LNCAP (cell line): ENCODE data around the gene TMEM147.

Experiments used
- TF ChIP-seq, protein P1 (sequence below): fragments of 450-650 bp; IDR thresholded peaks from 2 replicates; pipeline ENCODE4 v1.5.1; 2017; ENCODE audit warnings: mild to moderate bottlenecking

TMEM147 gene

DNA sequence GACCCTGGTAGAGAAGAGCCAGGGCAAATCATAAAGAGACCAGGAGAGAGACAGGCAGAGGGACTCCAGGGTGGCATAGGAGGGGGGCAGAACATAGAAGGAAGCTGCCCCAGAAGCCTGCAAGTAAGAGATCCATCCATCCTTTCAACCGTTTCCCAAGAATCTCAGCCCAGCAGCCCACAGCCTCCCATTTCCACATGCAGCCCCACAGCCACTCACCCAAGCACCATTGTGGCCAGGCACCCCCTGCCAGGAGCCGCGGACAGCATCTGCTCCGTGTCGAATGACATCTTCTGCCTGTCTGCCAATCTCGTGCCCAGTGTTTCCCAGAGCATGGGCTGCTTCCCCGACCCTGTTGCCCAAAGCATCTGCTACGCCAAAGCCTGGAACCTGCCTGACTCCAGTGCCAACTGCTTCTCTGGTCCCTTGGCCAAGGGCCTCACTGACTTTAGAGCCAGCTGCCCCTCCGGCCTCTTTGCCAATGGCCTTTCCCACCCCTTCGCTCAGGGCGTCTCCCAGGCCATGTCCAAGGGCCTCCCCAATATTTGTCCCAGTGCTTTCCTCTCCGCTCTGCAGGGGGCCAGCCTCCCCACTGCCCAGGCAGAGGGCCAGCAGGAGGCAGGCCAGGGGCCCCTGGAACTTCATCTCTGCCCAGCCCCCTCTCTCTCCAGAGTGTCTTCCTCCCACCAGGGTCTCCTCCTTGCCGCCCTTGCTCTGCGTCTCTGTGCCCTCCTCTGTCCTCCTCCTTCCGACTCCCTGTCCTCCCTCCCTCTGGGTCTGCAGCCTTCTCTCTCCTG lies 32.4 kb upstream of the TMEM147 start:
- TF ChIP-seq, protein P1, sequence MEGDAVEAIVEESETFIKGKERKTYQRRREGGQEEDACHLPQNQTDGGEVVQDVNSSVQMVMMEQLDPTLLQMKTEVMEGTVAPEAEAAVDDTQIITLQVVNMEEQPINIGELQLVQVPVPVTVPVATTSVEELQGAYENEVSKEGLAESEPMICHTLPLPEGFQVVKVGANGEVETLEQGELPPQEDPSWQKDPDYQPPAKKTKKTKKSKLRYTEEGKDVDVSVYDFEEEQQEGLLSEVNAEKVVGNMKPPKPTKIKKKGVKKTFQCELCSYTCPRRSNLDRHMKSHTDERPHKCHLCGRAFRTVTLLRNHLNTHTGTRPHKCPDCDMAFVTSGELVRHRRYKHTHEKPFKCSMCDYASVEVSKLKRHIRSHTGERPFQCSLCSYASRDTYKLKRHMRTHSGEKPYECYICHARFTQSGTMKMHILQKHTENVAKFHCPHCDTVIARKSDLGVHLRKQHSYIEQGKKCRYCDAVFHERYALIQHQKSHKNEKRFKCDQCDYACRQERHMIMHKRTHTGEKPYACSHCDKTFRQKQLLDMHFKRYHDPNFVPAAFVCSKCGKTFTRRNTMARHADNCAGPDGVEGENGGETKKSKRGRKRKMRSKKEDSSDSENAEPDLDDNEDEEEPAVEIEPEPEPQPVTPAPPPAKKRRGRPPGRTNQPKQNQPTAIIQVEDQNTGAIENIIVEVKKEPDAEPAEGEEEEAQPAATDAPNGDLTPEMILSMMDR, result no peak

- TF ChIP-seq, protein P1, result no peak
Observed at GRCh38 chr19:35513628-35514281, 31.7 kb upstream of the TMEM147 start, which contains the start of gene DMKN. Gene DMKN (minus strand): TSS chr19:35513649. CDS start chr19:35513475, 174 bp downstream.

DNA sequence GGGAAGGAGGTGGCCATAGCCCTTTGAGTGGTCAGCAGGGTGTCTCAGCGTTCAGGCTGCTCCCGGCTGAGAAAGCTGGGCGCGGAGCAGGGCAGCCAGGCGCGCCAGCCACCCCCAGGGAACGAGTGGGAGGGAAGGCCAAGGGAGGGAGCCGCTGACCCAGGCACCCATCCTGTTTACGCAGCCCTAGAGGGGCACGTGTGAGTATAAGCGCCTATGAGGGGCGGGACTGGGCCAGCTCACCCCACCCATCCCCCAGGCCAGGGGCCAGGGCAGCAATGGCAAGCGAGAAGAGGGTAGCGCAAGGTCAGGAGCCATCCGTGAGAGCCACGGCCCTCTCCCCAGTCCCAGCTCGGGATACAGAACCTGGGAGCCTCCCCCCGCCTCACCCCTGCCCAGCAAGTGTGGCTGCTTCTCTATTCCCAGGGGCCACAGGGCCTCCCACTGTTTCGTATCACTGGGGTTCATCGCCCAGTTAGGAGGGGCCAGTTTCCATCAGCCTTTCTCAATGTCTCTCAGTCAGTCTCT lies 31.1 kb upstream of the TMEM147 start:
- TF ChIP-seq, protein P1, result no peak

- TF ChIP-seq, protein P1, result no peak
Observed at GRCh38 chr19:35516310-35516709, 29.1 kb upstream of the TMEM147 start.

- TF ChIP-seq, protein P1, result no peak
Observed at GRCh38 chr19:35517342-35517741, 28.1 kb upstream of the TMEM147 start.

DNA sequence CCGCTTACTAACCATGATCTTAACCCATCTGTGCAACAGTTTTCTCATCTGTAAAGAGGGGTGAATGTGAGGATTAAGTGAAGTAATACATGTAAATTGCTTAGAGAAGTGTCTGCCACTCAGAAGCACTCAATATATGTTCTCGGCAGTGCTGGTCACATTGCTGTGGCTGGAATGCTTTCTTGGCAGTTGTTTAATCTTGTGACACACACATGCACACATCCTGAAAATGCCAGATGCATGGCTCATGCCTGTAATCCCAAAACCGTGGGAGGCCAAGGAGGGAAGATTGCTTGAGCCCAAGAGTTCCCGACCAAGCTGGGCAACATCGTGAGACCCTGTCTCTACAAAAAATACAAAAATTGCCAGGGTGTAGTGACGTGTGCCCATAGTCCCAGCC lies 27.1 kb upstream of the TMEM147 start:
- TF ChIP-seq, protein P1, result no peak

GRCh38 chr19:35519291-35519690 lies 26.1 kb upstream of the TMEM147 start:
- TF ChIP-seq, protein P1, result no peak
